AG09309 (cell line): Measurements from ENCODE around the gene ITPRIPL2.

ENCODE experiments used
- DNase-seq: peaks from one replicate; pipeline ENCODE4 v3.0.0-alpha.2; 2010; ENCODE audit warnings: low read depth
- H3K4me3 ChIP-seq: 2 replicates; pipeline ENCODE4 v1.5.1; 2011; ENCODE audit warnings: mild to moderate bottlenecking, low read depth, low read length, moderate library complexity; ENCODE audit not compliant: control insufficient read depth
- CTCF ChIP-seq: IDR thresholded peaks from 2 replicates; pipeline ENCODE4 v1.5.1; 2011; ENCODE audit warnings: mild to moderate bottlenecking, low read depth, low read length, inconsistent platforms; ENCODE audit not compliant: insufficient read depth, control insufficient read depth; ENCODE audit errors: missing control alignments

ITPRIPL2 gene

GRCh38 chr16:19135896-19136438, 22.2 kb downstream of the ITPRIPL2 start:
- TF ChIP-seq CTCF, result no peak
- no peak for DNase-seq
- no peak overlapping the region for H3K4me3 ChIP-seq

- no peak overlapping the region for H3K4me3 ChIP-seq
- no peak for TF ChIP-seq CTCF
- DNase-seq, result no peak
These were observed 22.9 kb downstream of the ITPRIPL2 start for GRCh38 chr16:19136549-19137196.

- no peak overlapping the region for H3K4me3 ChIP-seq
- no peak for TF ChIP-seq CTCF
- no peak for DNase-seq
These were observed 23.7 kb downstream of the ITPRIPL2 start for GRCh38 chr16:19137201-19138128.

GRCh38 chr16:19138601-19139000, 24.8 kb downstream of the ITPRIPL2 start:
- no peak overlapping the region for H3K4me3 ChIP-seq
- no peak for TF ChIP-seq CTCF
- no peak for DNase-seq

- H3K4me3 ChIP-seq, result no peak overlapping the region
- DNase-seq, result no peak
- TF ChIP-seq CTCF, result no peak
These were observed 25.8 kb downstream of the ITPRIPL2 start for GRCh38 chr16:19139436-19140091.

- no peak for DNase-seq
- TF ChIP-seq CTCF, result no peak
- H3K4me3 ChIP-seq, result no peak overlapping the region
These were observed 26.6 kb downstream of the ITPRIPL2 start for GRCh38 chr16:19140396-19140795.
